Measurements from ENCODE around the gene KDM4C.

The KDM4C gene

GRCh38 chr9:7033076-7034045, 275.6 kb downstream of the KDM4C start:
- DNase-seq = no peak
- no peaks in the 10 kb centered on the region for H3K27me3 ChIP-seq (replicated peaks)
- in situ Hi-C loops (cut with HindIII; ENCODE audit: low pct_ligation_motif_present, low sequenced_read_pairs) = no loop called here

GRCh38 chr9:7037176-7037575, 279.4 kb downstream of the KDM4C start:
- Histone ChIP-seq H3K27ac (no peak overlapping the region), H3K27me3 (replicated peaks) (no peaks in the 10 kb centered on the region), H3K36me3 (replicated peaks) (no peaks in the 10 kb centered on the region), H3K4me3 (ENCODE audit: low read depth, low read length) (no peak overlapping the region)
- no peak for TF ChIP-seq CTCF (IDR thresholded peaks at IDR 0.05; ENCODE audit: low read depth, low read length, missing control alignments)
- in situ Hi-C loops (cut with HindIII; ENCODE audit: low pct_ligation_motif_present, low sequenced_read_pairs) = no loop called here
- DNase-seq = no peak

More at GRCh38 chr9:7033076-7034045, 275.6 kb downstream of the KDM4C start:
- TF ChIP-seq CTCF (IDR thresholded peaks at IDR 0.05; ENCODE audit: low read depth, low read length, missing control alignments) = no peak
- H3K36me3 ChIP-seq (replicated peaks) = no peaks in the 10 kb centered on the region
- no peak overlapping the region for H3K4me3 ChIP-seq (ENCODE audit: low read depth, low read length)
- no peak overlapping the region for H3K27ac ChIP-seq

- no peak for DNase-seq
- H3K4me3 ChIP-seq (ENCODE audit: low read depth, low read length) = no peak overlapping the region
- no peak for TF ChIP-seq CTCF (IDR thresholded peaks at IDR 0.05; ENCODE audit: low read depth, low read length, missing control alignments)
- in situ Hi-C loops (cut with HindIII; ENCODE audit: low pct_ligation_motif_present, low sequenced_read_pairs) = no loop called here
- no peak overlapping the region for H3K27ac ChIP-seq
- no peaks in the 10 kb centered on the region for H3K27me3 ChIP-seq (replicated peaks)
- no peaks in the 10 kb centered on the region for H3K36me3 ChIP-seq (replicated peaks)
Measured at GRCh38 chr9:7042124-7042523, 284.4 kb downstream of the KDM4C start.

GRCh38 chr9:7045361-7045760, 287.6 kb downstream of the KDM4C start:
- H3K36me3 ChIP-seq (replicated peaks) = no peaks in the 10 kb centered on the region
- TF ChIP-seq CTCF (IDR thresholded peaks at IDR 0.05; ENCODE audit: low read depth, low read length, missing control alignments) = no peak
- no peaks in the 10 kb centered on the region for H3K27me3 ChIP-seq (replicated peaks)
- in situ Hi-C loops (cut with HindIII; ENCODE audit: low pct_ligation_motif_present, low sequenced_read_pairs) = no loop called here
- no peak for DNase-seq
- no peak overlapping the region for H3K27ac ChIP-seq
- H3K4me3 ChIP-seq (ENCODE audit: low read depth, low read length) = no peak overlapping the region

GRCh38 chr9:7051711-7052110, 293.9 kb downstream of the KDM4C start:
- no peak for TF ChIP-seq CTCF (IDR thresholded peaks at IDR 0.05; ENCODE audit: low read depth, low read length, missing control alignments)

More at GRCh38 chr9:7051711-7052110, 293.9 kb downstream of the KDM4C start:
- Histone ChIP-seq H3K27ac (no peak overlapping the region), H3K4me3 (ENCODE audit: low read depth, low read length) (no peak overlapping the region), H3K36me3 (replicated peaks) (no peaks in the 10 kb centered on the region), H3K27me3 (replicated peaks) (no peaks in the 10 kb centered on the region)
- no peak for DNase-seq
- in situ Hi-C loops (cut with HindIII; ENCODE audit: low pct_ligation_motif_present, low sequenced_read_pairs) = no loop called here

Measured in brain microvascular endothelial cell (primary cell).